H4 (cell line): Measurements from ENCODE around the gene PHYH. TPM values are rescaled to one million over a fixed set of nuclear protein-coding genes. Genes with fewer than 3 reads are reported as not detected.
"Not testable (repeated sequence)": the region's sequence is repeated elsewhere in the genome, so short reads cannot be mapped to it uniquely, and the experiment has no call there.

Experiments used
- DNase-seq: peaks from one replicate; pipeline ENCODE4 v3.0.0-alpha.2; 2015; ENCODE audit warnings: low spot score
- total RNA-seq: library from RNA; depleted of rRNA; stranded (reverse); fragments of >200 nt; shearing (Covaris generic); gene quantifications from 2 replicates; pipeline ENCODE4 v1.2.3, GENCODE V29; 2014

The PHYH gene
- total RNA-seq, 1 experiment from 2014 or later = 19.6 TPM

- DNase-seq = no peak
These were observed 28.2 kb downstream of the PHYH start for GRCh38 chr10:13271552-13272163.

- no peak for DNase-seq
These were observed 28.9 kb downstream of the PHYH start for GRCh38 chr10:13270877-13271551.

GRCh38 chr10:13268841-13269240 is 31.0 kb downstream of the PHYH start:
- DNase-seq = no peak

- no peak for DNase-seq
These were observed 31.6 kb downstream of the PHYH start for GRCh38 chr10:13268310-13268709.

GRCh38 chr10:13263591-13263990 is 36.3 kb downstream of the PHYH start:
- DNase-seq = no peak

- DNase-seq = no peak
These were observed 37.4 kb downstream of the PHYH start for GRCh38 chr10:13262433-13262832.

GRCh38 chr10:13257621-13258140 is 42.2 kb downstream of the PHYH start:
- DNase-seq = no peak

GRCh38 chr10:13256627-13257026 is 43.2 kb downstream of the PHYH start:
- no peak for DNase-seq

GRCh38 chr10:13253726-13254125 is 46.1 kb downstream of the PHYH start:
- DNase-seq = no peak

- DNase-seq = no peak
These were observed 52.1 kb downstream of the PHYH start for GRCh38 chr10:13247784-13248183.

GRCh38 chr10:13247246-13247645 is 52.6 kb downstream of the PHYH start:
- no peak for DNase-seq

GRCh38 chr10:13242260-13242659 is 57.6 kb downstream of the PHYH start:
- not testable (repeated sequence) for DNase-seq

GRCh38 chr10:13241613-13242012 is 58.3 kb downstream of the PHYH start:
- DNase-seq = no peak

GRCh38 chr10:13239923-13240322 is 59.9 kb downstream of the PHYH start:
- DNase-seq = no peak

- no peak for DNase-seq
These were observed 61.4 kb downstream of the PHYH start for GRCh38 chr10:13238271-13239077.

GRCh38 chr10:13236638-13237037 is 63.2 kb downstream of the PHYH start:
- DNase-seq = no peak

- not testable (repeated sequence) for DNase-seq
These were observed 65.1 kb downstream of the PHYH start for GRCh38 chr10:13234736-13235135.

- DNase-seq = no peak
These were observed 65.7 kb downstream of the PHYH start, which contains the start of gene UCMA for GRCh38 chr10:13234172-13234571. TSS of gene UCMA (minus strand) at chr10:13234374. CDS start at chr10:13234258, 116 bp downstream.

GRCh38 chr10:13233358-13233757 is 66.5 kb downstream of the PHYH start:
- no peak for DNase-seq

- DNase-seq = no peak
These were observed 68.1 kb downstream of the PHYH start for GRCh38 chr10:13231808-13232207.

- no peak for DNase-seq
These were observed 68.7 kb downstream of the PHYH start for GRCh38 chr10:13231190-13231589.
